Bronchial epithelial cell (primary cell): ENCODE results near the gene ITM2C. TPM values are rescaled to one million over a fixed set of nuclear protein-coding genes. Genes with fewer than 3 reads are reported as not detected.

Experiments
- DNase-seq: peaks from one replicate; pipeline ENCODE4 v3.0.0-alpha.2; 2010; ENCODE audit warnings: low read depth
- FAIRE-seq: peaks from 2 replicates; lab custom pipeline; 2011; peaks lifted over from hg19 to GRCh38; lab: Jason Lieb, UNC
- H3K27me3 ChIP-seq: 2 replicates; pipeline ENCODE4 v1.5.1; 2011; ENCODE audit warnings: low read length; ENCODE audit not compliant: control insufficient read depth, insufficient read depth
- H3K36me3 ChIP-seq: 2 replicates; pipeline ENCODE4 v1.5.1; 2011; ENCODE audit warnings: low read length; ENCODE audit not compliant: control insufficient read depth, insufficient read depth
- H3K4me3 ChIP-seq: 2 replicates; pipeline ENCODE4 v1.5.1; 2011; ENCODE audit warnings: mild to moderate bottlenecking, low read depth, low read length, control low read depth
- total RNA-seq: library from RNA; depleted of rRNA; stranded (reverse); fragments of >200 nt; gene quantifications from 2 replicates; pipeline ENCODE4 v1.2.1, GENCODE V29; 2014
- TF ChIP-seq, protein P1 (sequence below): IDR thresholded peaks from 2 replicates; pipeline ENCODE4 v1.5.1; 2011; ENCODE audit warnings: mild to moderate bottlenecking, moderate library complexity, low read length, control low read depth, inconsistent platforms; ENCODE audit not compliant: insufficient read depth, severe bottlenecking

Gene ITM2C
- total RNA-seq, 1 donor from 2014 or later, result 20.3 TPM

DNA sequence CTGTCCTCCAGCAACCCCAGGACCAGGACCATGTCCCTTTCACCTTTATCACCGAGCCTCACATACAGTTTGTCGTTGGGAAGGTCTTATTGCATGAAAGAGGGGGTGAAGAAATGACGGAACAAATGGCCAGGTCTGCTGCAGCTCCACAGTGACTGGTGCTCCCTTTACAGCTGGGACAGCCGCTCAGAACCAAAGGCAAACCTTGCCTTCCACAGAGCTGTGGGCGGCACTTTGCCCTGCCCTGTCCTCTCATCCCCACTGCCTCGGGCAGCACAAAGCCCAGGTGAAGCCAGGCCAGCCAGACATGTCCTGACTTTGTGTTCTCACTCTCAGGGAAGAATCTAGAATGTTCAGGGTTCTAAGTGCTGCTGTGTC lies 59.3 kb downstream of the ITM2C start:
- no peak overlapping the region for H3K4me3 ChIP-seq
- TF ChIP-seq, protein P1, sequence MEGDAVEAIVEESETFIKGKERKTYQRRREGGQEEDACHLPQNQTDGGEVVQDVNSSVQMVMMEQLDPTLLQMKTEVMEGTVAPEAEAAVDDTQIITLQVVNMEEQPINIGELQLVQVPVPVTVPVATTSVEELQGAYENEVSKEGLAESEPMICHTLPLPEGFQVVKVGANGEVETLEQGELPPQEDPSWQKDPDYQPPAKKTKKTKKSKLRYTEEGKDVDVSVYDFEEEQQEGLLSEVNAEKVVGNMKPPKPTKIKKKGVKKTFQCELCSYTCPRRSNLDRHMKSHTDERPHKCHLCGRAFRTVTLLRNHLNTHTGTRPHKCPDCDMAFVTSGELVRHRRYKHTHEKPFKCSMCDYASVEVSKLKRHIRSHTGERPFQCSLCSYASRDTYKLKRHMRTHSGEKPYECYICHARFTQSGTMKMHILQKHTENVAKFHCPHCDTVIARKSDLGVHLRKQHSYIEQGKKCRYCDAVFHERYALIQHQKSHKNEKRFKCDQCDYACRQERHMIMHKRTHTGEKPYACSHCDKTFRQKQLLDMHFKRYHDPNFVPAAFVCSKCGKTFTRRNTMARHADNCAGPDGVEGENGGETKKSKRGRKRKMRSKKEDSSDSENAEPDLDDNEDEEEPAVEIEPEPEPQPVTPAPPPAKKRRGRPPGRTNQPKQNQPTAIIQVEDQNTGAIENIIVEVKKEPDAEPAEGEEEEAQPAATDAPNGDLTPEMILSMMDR, result no peak
- FAIRE-seq (no peak), DNase-seq (no peak)
- no peaks in the 10 kb centered on the region for H3K27me3 ChIP-seq
- H3K36me3 ChIP-seq, result no peaks in the 10 kb centered on the region

DNA sequence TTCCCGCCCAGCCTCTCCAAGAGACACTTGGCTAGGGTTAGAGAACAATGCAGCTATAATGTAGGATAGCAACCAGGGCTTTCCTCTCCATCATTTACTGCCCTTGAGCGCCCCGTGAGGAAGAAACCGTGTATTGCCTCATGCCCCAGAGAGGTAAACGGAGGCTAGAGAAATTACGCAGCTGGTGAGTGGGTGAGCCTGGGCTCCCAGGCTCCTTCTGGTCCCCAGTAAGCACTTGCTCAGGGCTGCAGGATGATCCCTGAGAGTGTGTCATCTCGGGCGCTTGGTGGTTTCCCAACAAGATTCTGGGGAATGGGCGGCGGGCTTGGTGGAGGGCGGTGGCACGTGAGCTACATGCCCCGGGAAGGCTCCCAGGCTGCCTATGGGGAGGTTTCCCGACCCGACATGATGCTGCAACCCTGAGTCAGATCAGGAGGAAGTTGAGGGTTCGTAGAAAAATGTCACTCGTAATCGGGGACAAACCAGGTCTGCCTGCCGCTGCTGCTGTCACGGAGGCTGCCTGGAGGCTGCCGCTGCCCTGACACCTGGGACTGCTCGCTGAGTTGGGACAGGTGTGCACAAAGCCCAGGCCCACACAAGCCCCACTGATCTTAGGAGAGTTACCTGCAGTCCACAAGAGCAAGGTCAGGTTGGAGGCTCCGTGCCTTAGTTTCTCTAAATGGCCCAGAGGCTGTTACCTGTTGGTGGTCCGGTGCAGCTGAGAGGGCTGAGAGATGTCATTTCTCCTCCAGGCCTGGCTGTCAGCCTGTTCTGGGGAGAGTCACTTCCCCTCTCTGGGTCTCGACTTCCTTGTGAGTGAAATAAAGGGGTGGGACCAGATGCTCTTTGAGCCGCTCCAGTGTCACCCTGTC lies 60.0 kb downstream of the ITM2C start, which contains the start of gene GPR55:
Gene GPR55 (minus strand): TSS at position 773 of the 872 bp plus-strand sequence. CDS start 14,280 bp downstream, outside the sequence.
- TF ChIP-seq, protein P1, result peak; percentile 24
- FAIRE-seq, result no peak
- Histone ChIP-seq H3K36me3 (no peaks in the 10 kb centered on the region), H3K27me3 (peaks cover 2% of the 10 kb centered on the region), H3K4me3 (no peak within 1 kb of the TSS)
- DNase-seq, result no peak

DNA sequence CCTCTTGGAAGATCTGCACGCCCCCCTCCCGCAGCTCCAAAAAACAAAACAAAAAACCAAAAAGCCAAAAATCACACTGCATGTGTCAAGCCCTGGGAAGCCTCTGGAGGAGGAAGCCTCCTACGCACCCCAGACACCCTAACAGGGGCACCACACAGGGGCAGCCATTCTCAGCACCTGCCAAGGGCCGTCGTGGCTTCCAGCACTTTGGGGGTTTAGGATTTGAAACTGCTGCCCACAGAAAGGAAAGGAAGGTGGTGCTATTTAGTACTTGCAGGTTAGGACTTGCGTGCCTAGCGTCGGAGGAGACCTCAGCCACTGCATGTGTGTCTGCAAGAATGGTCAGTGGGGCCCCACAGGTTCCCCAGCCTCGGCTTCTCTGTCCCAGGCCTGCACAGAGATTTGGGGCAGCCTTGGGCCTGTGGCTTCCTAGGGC lies 60.7 kb downstream of the ITM2C start:
- peak; percentile 11 for DNase-seq
- Histone ChIP-seq H3K4me3 (no peak overlapping the region), H3K27me3 (peaks cover 4% of the 10 kb centered on the region), H3K36me3 (no peaks in the 10 kb centered on the region)
- FAIRE-seq, result no peak
- TF ChIP-seq, protein P1, result no peak

DNA sequence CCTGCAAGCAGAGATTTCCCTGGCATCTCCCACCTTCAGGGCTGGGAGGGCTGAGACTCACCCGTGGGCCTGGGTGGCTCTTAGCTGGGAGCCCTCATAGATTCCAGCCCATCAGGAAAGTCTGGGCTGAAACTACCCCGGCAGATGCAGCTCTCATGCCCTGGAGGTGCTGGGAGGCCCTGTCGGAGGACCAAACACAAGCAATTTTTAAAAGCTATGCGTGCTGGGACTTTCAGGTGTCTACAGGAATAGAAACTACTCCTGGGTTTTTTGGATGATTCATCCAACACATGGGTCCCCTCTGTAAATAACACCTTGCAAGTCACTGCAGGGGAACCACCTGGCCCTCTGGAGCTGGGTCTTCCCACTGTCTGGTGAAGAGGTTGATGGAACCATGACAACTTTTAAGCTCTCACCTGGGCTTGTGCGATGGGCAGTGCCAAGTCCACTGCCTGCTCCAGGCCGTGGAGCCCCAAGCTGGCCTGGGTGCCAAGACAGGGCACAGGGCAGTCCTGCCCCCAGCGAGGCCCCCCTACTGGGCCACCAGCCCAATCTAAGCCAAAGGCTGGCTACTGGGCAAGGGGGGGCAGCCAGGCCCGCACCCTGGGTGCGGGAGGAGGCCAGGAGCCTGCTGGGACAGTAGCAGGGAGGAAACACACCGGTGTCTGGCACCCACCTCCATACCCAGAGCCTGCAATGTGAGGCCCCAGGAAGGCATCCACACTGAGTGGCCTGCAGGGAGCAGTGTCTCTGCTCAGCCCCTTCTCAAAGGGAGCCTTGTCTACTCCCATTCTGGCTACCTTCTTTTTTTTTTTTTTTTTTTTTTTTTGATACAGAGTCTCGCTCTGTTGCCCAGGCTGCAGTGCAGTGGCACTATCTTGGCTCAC lies 61.4 kb downstream of the ITM2C start:
- FAIRE-seq (no peak), DNase-seq (peak; percentile 54)
- no peaks in the 10 kb centered on the region for H3K36me3 ChIP-seq
- H3K27me3 ChIP-seq, result peaks cover 4% of the 10 kb centered on the region
- TF ChIP-seq, protein P1, result no peak
- no peak overlapping the region for H3K4me3 ChIP-seq

DNA sequence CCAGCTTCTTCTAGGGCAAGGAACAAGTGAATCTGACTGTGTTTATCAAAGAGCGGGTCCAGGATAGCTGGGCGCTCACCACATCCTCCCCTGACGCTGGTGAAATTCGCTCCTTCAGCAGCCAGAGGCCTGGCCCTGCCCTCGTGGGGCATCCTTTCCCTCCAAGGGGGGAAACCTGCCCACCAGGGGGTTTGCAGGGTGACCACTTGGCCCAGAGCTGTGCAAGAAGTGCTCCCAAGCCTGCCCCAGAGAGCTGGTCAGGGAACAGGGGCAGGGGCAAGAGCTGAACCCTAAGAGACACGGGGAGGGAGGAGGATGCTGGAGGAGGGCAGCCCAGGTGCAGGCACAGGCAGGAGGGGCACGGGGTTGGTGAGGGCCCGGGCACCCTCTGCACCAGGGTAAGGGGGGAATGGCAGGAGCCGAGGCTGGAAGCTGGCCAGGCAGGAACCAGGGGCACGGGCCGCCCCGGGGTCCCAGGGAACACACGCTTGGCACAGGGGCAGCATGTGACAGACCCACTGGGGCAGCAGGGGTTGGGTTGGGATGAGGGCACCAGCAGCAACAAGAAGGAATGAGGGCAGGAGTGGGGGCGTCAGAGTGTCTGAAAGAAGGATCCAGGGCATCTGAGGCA lies 63.1 kb downstream of the ITM2C start:
- peaks cover 6% of the 10 kb centered on the region for H3K27me3 ChIP-seq
- FAIRE-seq (no peak), DNase-seq (no peak)
- H3K4me3 ChIP-seq, result no peak overlapping the region
- H3K36me3 ChIP-seq, result no peaks in the 10 kb centered on the region
- TF ChIP-seq, protein P1, result no peak
